NCI-H82 treated with DMSO at 0.1 percent for 48 hours (cell line): Measurements from ENCODE around the gene KYNU.
"Not testable (repeated sequence)": the region's sequence is repeated elsewhere in the genome, so short reads cannot be mapped to it uniquely, and the experiment has no call there.

Experiments
- DNase-seq: peaks from one replicate; lab custom pipeline; 2025; ENCODE audit not compliant: unreplicated experiment; lab: John Stamatoyannopoulos, UW

KYNU gene

GRCh38 chr2:143084462-143084861, 207.0 kb downstream of the KYNU start:
- DNase-seq: no peak

GRCh38 chr2:143085125-143085784, 207.8 kb downstream of the KYNU start:
- no peak for DNase-seq

GRCh38 chr2:143087033-143087432, 209.6 kb downstream of the KYNU start:
- DNase-seq: no peak

- no peak for DNase-seq
Observed at GRCh38 chr2:143088388-143088787, 210.9 kb downstream of the KYNU start.

GRCh38 chr2:143089520-143089919, 212.1 kb downstream of the KYNU start:
- not testable (repeated sequence) for DNase-seq
